ENCODE results near the gene EFNB2. TPM values are rescaled to one million over a fixed set of nuclear protein-coding genes. Genes with fewer than 3 reads are reported as not detected.

The EFNB2 gene
- total RNA-seq, 4 donors from 2014 or later = 8.8 to 65.3 (median 22.7) TPM

GRCh38 chr13:106505732-106506131 lies 29.7 kb downstream of the EFNB2 start:
- TF ChIP-seq, protein P1, sequence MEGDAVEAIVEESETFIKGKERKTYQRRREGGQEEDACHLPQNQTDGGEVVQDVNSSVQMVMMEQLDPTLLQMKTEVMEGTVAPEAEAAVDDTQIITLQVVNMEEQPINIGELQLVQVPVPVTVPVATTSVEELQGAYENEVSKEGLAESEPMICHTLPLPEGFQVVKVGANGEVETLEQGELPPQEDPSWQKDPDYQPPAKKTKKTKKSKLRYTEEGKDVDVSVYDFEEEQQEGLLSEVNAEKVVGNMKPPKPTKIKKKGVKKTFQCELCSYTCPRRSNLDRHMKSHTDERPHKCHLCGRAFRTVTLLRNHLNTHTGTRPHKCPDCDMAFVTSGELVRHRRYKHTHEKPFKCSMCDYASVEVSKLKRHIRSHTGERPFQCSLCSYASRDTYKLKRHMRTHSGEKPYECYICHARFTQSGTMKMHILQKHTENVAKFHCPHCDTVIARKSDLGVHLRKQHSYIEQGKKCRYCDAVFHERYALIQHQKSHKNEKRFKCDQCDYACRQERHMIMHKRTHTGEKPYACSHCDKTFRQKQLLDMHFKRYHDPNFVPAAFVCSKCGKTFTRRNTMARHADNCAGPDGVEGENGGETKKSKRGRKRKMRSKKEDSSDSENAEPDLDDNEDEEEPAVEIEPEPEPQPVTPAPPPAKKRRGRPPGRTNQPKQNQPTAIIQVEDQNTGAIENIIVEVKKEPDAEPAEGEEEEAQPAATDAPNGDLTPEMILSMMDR (IDR thresholded peaks at IDR 0.05) = no peak
- TF ChIP-seq POLR2A (IDR thresholded peaks at IDR 0.05) = no peak
- Histone ChIP-seq H3K4me1 (no peaks in the 10 kb centered on the region), H3K27ac (no peak overlapping the region), H3K27me3 (no peaks in the 10 kb centered on the region), H3K4me3 (no peak overlapping the region), H3K9me3 (no peaks in the 10 kb centered on the region), H3K36me3 (no peaks in the 10 kb centered on the region)
- intact Hi-C loops (cut with DNase I; ENCODE audit: low total_unique reads) = no loop called here
- no peak for DNase-seq

DNA sequence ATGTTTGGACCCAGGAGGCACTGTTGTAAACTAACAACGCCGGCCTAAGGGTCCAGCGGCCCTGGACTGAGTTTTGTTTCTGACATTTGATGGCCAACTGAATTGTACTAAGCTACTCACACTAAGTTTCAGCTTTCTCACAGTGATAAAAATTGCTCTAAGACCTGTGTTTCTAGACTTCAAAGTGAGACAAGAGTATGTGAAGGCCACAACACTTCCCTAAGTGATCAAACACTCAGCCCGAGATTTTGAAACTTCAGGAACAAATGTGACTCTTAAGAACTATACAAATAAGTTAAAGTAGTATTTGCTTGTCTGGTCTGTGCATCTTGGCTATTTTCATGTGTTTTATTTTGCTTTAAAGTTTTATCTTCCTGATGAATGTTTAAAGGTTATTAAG lies 30.2 kb downstream of the EFNB2 start:
- no peaks in the 10 kb centered on the region for H3K9me3 ChIP-seq
- H3K36me3 ChIP-seq = no peaks in the 10 kb centered on the region
- intact Hi-C loops (cut with DNase I; ENCODE audit: low total_unique reads) = no loop called here
- no peak overlapping the region for H3K4me3 ChIP-seq
- no peaks in the 10 kb centered on the region for H3K4me1 ChIP-seq
- DNase-seq = no peak
- no peak for TF ChIP-seq POLR2A (IDR thresholded peaks at IDR 0.05)
- H3K27ac ChIP-seq = no peak overlapping the region
- H3K27me3 ChIP-seq = no peaks in the 10 kb centered on the region

GRCh38 chr13:106503730-106504453 lies 31.6 kb downstream of the EFNB2 start:
- H3K36me3 ChIP-seq = no peaks in the 10 kb centered on the region
- peak overlapping the region in 1 of 2 donors; percentile 11 for H3K27ac ChIP-seq
- H3K4me3 ChIP-seq = no peak overlapping the region
- TF ChIP-seq POLR2A (IDR thresholded peaks at IDR 0.05) = no peak
- TF ChIP-seq, protein P1 (IDR thresholded peaks at IDR 0.05) = no peak
- no peaks in the 10 kb centered on the region for H3K27me3 ChIP-seq
- no peak for DNase-seq
- intact Hi-C loops (cut with DNase I; ENCODE audit: low total_unique reads) = no loop called here
- H3K4me1 ChIP-seq = no peaks in the 10 kb centered on the region
- no peaks in the 10 kb centered on the region for H3K9me3 ChIP-seq

DNA sequence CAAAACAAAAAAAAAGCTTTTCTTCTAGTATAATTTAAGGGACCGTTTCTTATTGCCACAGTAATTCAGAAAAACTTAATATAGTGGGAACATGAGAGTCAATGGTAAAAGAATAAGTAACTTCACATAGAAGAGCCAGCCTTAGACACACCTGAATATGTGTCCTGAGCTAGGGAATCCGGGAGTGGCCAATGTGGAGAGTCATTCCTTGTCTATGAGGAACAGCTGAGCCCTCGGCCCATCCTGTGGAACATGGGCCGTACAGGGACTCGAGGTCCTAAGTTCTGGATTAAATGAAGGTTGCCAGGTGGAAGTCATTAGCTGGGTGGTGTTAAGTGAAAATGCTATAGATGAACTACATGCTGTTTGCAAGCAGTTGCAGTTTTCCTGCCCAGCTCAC lies 32.2 kb downstream of the EFNB2 start:
- H3K27me3 ChIP-seq = no peaks in the 10 kb centered on the region
- no peak for TF ChIP-seq POLR2A (IDR thresholded peaks at IDR 0.05)
- TF ChIP-seq, protein P1 (IDR thresholded peaks at IDR 0.05) = no peak
- no peaks in the 10 kb centered on the region for H3K36me3 ChIP-seq
- no peak for DNase-seq
- peak overlapping the region in 1 of 2 donors; percentile 2 for H3K27ac ChIP-seq
- no peaks in the 10 kb centered on the region for H3K9me3 ChIP-seq
- intact Hi-C loops (cut with DNase I; ENCODE audit: low total_unique reads) = no loop called here
- H3K4me3 ChIP-seq = no peak overlapping the region
- no peaks in the 10 kb centered on the region for H3K4me1 ChIP-seq

GRCh38 chr13:106500445-106500844 lies 35.0 kb downstream of the EFNB2 start:
- no peaks in the 10 kb centered on the region for H3K9me3 ChIP-seq
- no peaks in the 10 kb centered on the region for H3K36me3 ChIP-seq
- no peak for DNase-seq
- intact Hi-C loops (cut with DNase I; ENCODE audit: low total_unique reads) = no loop called here
- H3K27ac ChIP-seq = no peak overlapping the region
- no peak overlapping the region for H3K4me3 ChIP-seq
- H3K4me1 ChIP-seq = peaks cover 0 to 3% of the 10 kb centered on the region in 2 donors
- no peak for TF ChIP-seq POLR2A (IDR thresholded peaks at IDR 0.05)
- TF ChIP-seq, protein P1 (IDR thresholded peaks at IDR 0.05) = no peak
- no peaks in the 10 kb centered on the region for H3K27me3 ChIP-seq
